Neural progenitor cell (in vitro differentiated cells): Measurements from ENCODE around the gene ITCH. TPM values are rescaled to one million over a fixed set of nuclear protein-coding genes. Genes with fewer than 3 reads are reported as not detected.

Experiments
- DNase-seq: peaks from one replicate; pipeline ENCODE4 v3.0.0-alpha.2; 2016; ENCODE audit warnings: low spot score
- H2AFZ ChIP-seq: fragments of 200-600 bp; sonication (generic); replicated peaks from 2 replicates; pipeline ENCODE4 v1.6.1; 2016; ENCODE audit warnings: antibody characterized with exemption
- H3F3A ChIP-seq: fragments of 200-600 bp; sonication (generic); 2 replicates; pipeline ENCODE4 v1.6.1; 2016; ENCODE audit warnings: antibody characterized with exemption, low read depth
- H3K27ac ChIP-seq: fragments of 200-600 bp; sonication (generic); 2 replicates; pipeline ENCODE4 v1.5.1; 2016; ENCODE audit warnings: mild to moderate bottlenecking
- H3K27me3 ChIP-seq: fragments of 200-600 bp; sonication (generic); 2 replicates; pipeline ENCODE4 v1.6.1; 2016; ENCODE audit warnings: mild to moderate bottlenecking, moderate library complexity
- H3K36me3 ChIP-seq: fragments of 200-600 bp; sonication (generic); 2 replicates; pipeline ENCODE4 v1.5.1; 2016
- H3K4me1 ChIP-seq: fragments of 200-600 bp; sonication (generic); 2 replicates; pipeline ENCODE4 v1.6.1; 2016; ENCODE audit warnings: mixed run types
- H3K4me2 ChIP-seq: fragments of 200-600 bp; sonication (generic); 2 replicates; pipeline ENCODE4 v1.6.1; 2016
- H3K4me3 ChIP-seq: fragments of 200-600 bp; sonication (generic); 2 replicates; pipeline ENCODE4 v1.5.1; 2016
- H3K79me2 ChIP-seq: fragments of 200-600 bp; sonication (generic); 2 replicates; pipeline ENCODE4 v1.6.1; 2016; ENCODE audit warnings: low read depth
- H3K9ac ChIP-seq: fragments of 200-600 bp; sonication (generic); 2 replicates; pipeline ENCODE4 v1.6.1; 2016
- H3K9me3 ChIP-seq: fragments of 200-600 bp; sonication (generic); 2 replicates; pipeline ENCODE4 v1.5.1; 2016; ENCODE audit warnings: low read depth
- H4K20me1 ChIP-seq: fragments of 200-600 bp; sonication (generic); 2 replicates; pipeline ENCODE4 v1.6.1; 2016; ENCODE audit warnings: low read depth
- H3K27ac Mint-ChIP-seq: 3 replicates; pipeline ENCODE4 v1.8.0; 2021; ENCODE audit warnings: mixed read lengths
- H3K27me3 Mint-ChIP-seq: 2 replicates; pipeline ENCODE4 v1.8.0; 2022; ENCODE audit warnings: low read depth, mild to moderate bottlenecking, inconsistent platforms, moderate library complexity, mixed read lengths; ENCODE audit not compliant: insufficient read depth
- H3K36me3 Mint-ChIP-seq: 3 replicates; pipeline ENCODE4 v1.8.0; 2021; ENCODE audit warnings: mixed read lengths
- H3K4me1 Mint-ChIP-seq: 3 replicates; pipeline ENCODE4 v1.8.0; 2021; ENCODE audit warnings: mixed read lengths
- H3K4me3 Mint-ChIP-seq: 3 replicates; pipeline ENCODE4 v1.8.0; 2021; ENCODE audit warnings: mild to moderate bottlenecking, moderate library complexity, mixed read lengths
- H3K9me3 Mint-ChIP-seq: 3 replicates; pipeline ENCODE4 v1.8.0; 2020; ENCODE audit warnings: mixed read lengths
- CTCF ChIP-seq: fragments of 200-600 bp; sonication (generic); IDR thresholded peaks from 2 replicates; pipeline ENCODE4 v1.5.1; 2017; ENCODE audit warnings: antibody characterized with exemption, mild to moderate bottlenecking
- EZH2 ChIP-seq: fragments of 200-600 bp; sonication (generic); IDR thresholded peaks from 2 replicates; pipeline ENCODE4 v1.6.1; 2017; ENCODE audit warnings: antibody characterized with exemption, mild to moderate bottlenecking, moderate library complexity
- EZH2phosphoT487 ChIP-seq: fragments of 200-600 bp; sonication (generic); IDR thresholded peaks from 2 replicates; pipeline ENCODE4 v1.6.1; 2017; ENCODE audit warnings: antibody characterized with exemption
- total RNA-seq: library from RNA; depleted of rRNA; stranded (reverse); fragments of >200 nt; gene quantifications from 2 replicates; pipeline ENCODE4 v1.2.3, GENCODE V29; 2015; ENCODE audit warnings: low replicate concordance

ITCH gene
- total RNA-seq, 1 donor from 2014 or later = 55.2 TPM

- no peak overlapping the region for H3K4me3 Mint-ChIP-seq
These were observed 70.3 kb downstream of the ITCH start for GRCh38 chr20:34433391-34433790.

GRCh38 chr20:34435589-34435988, 72.5 kb downstream of the ITCH start:
- no peak overlapping the region for H2AFZ ChIP-seq
- H3F3A ChIP-seq = no peaks in the 10 kb centered on the region
- Mint-ChIP-seq H3K9me3 (no peaks in the 10 kb centered on the region), H3K36me3 (peaks cover 6% of the 10 kb centered on the region), H3K27me3 (no peaks in the 10 kb centered on the region), H3K27ac (no peak overlapping the region), H3K4me1 (no peaks in the 10 kb centered on the region), H3K4me3 (no peak overlapping the region)
- H3K27ac ChIP-seq = no peak overlapping the region
- DNase-seq = no peak
- peaks cover 9% of the 10 kb centered on the region for H4K20me1 ChIP-seq
- H3K36me3 ChIP-seq = peaks cover 9% of the 10 kb centered on the region
- H3K4me2 ChIP-seq = no peak overlapping the region
- H3K4me1 ChIP-seq = no peaks in the 10 kb centered on the region
- no peaks in the 10 kb centered on the region for H3K79me2 ChIP-seq
- H3K9me3 ChIP-seq = no peaks in the 10 kb centered on the region
- H3K9ac ChIP-seq = no peak overlapping the region
- TF ChIP-seq CTCF = no peak
- TF ChIP-seq EZH2phosphoT487 = no peak
- TF ChIP-seq EZH2 = no peak
- H3K4me3 ChIP-seq = no peak overlapping the region
- H3K27me3 ChIP-seq = no peaks in the 10 kb centered on the region

More at GRCh38 chr20:34433391-34433790, 70.3 kb downstream of the ITCH start:
- Histone ChIP-seq H3K79me2 (no peaks in the 10 kb centered on the region), H4K20me1 (peaks cover 9% of the 10 kb centered on the region), H3K36me3 (no peaks in the 10 kb centered on the region), H2AFZ (no peak overlapping the region), H3K9me3 (no peaks in the 10 kb centered on the region), H3K27me3 (no peaks in the 10 kb centered on the region), H3F3A (no peaks in the 10 kb centered on the region), H3K27ac (no peak overlapping the region), H3K4me3 (no peak overlapping the region), H3K9ac (no peak overlapping the region), H3K4me2 (no peak overlapping the region), H3K4me1 (no peaks in the 10 kb centered on the region)
- H3K27ac Mint-ChIP-seq = no peak overlapping the region
- TF ChIP-seq CTCF = no peak
- no peak for TF ChIP-seq EZH2
- TF ChIP-seq EZH2phosphoT487 = no peak
- no peaks in the 10 kb centered on the region for H3K27me3 Mint-ChIP-seq
- no peak for DNase-seq
- no peaks in the 10 kb centered on the region for H3K4me1 Mint-ChIP-seq
- no peaks in the 10 kb centered on the region for H3K9me3 Mint-ChIP-seq
- H3K36me3 Mint-ChIP-seq = peaks cover 8% of the 10 kb centered on the region

GRCh38 chr20:34437330-34437986, 74.4 kb downstream of the ITCH start:
- Mint-ChIP-seq H3K4me3 (no peak overlapping the region), H3K36me3 (peaks cover 9% of the 10 kb centered on the region), H3K9me3 (no peaks in the 10 kb centered on the region), H3K27ac (no peak overlapping the region), H3K4me1 (no peaks in the 10 kb centered on the region), H3K27me3 (no peaks in the 10 kb centered on the region)
- Histone ChIP-seq H2AFZ (no peak overlapping the region), H3K4me3 (no peak overlapping the region), H4K20me1 (peaks cover 9% of the 10 kb centered on the region), H3K36me3 (peaks cover 9% of the 10 kb centered on the region), H3K79me2 (no peaks in the 10 kb centered on the region), H3K27me3 (no peaks in the 10 kb centered on the region), H3K4me2 (no peak overlapping the region), H3K9ac (no peak overlapping the region), H3K9me3 (no peaks in the 10 kb centered on the region), H3K27ac (no peak overlapping the region), H3K4me1 (no peaks in the 10 kb centered on the region), H3F3A (no peaks in the 10 kb centered on the region)
- no peak for DNase-seq
- TF ChIP-seq EZH2phosphoT487 = no peak
- no peak for TF ChIP-seq EZH2
- no peak for TF ChIP-seq CTCF
